IMR-90 (cell line): ENCODE measurements around the gene HSPB6. TPM values are rescaled to one million over a fixed set of nuclear protein-coding genes. Genes with fewer than 3 reads are reported as not detected.

Experiments
- ATAC-seq: fragments of 200-7000 bp; cut with Tn5 transposase; 2 replicates; pipeline ENCODE4 v1.9.1; 2020; ENCODE audit warnings: low read depth, mild to moderate bottlenecking, moderate library complexity
- BruUV-seq: library from RNA; stranded (reverse); fragments of 400-500 nt; replicated peaks from 2 replicates; lab custom pipeline; 2021; lab: Mats Ljungman, UMichigan
- CTCF ChIA-PET: fragments of 300-600 bp; formaldehyde crosslinking; extraction: SDS; loops from one replicate; lab custom pipeline; 2021; ENCODE audit warnings: antibody characterized with exemption; lab: Yijun Ruan, JAX
- POLR2A ChIA-PET: fragments of 300-600 bp; sonication (Branson Sonifier 250); formaldehyde crosslinking; loops from one replicate; lab custom pipeline; 2022; ENCODE audit warnings: antibody characterized with exemption; ENCODE audit not compliant: unreplicated experiment; lab: Charles Lee
- DNase-seq: peaks from one replicate; pipeline ENCODE4 v3.0.0; 2013
- H2AFZ ChIP-seq: replicated peaks from 2 replicates; pipeline ENCODE3; 2013; ENCODE audit warnings: low read length, mild to moderate bottlenecking; ENCODE audit not compliant: poor library complexity
- H2AK5ac ChIP-seq: 2 replicates; pipeline ENCODE4 v1.6.1; 2013; ENCODE audit warnings: low read depth, low read length, inconsistent platforms
- H2AK9ac ChIP-seq: replicated peaks from 2 replicates; pipeline ENCODE3; 2013; ENCODE audit warnings: mild to moderate bottlenecking, low read depth, low read length, moderate library complexity; ENCODE audit not compliant: poor library complexity
- H2BK120ac ChIP-seq: 2 replicates; pipeline ENCODE4 v1.6.1; 2013; ENCODE audit warnings: low read depth, low read length, inconsistent platforms
- H2BK15ac ChIP-seq: 3 replicates; pipeline ENCODE4 v1.6.1; 2013; ENCODE audit warnings: low read depth, low read length, inconsistent platforms
- H2BK20ac ChIP-seq: 2 replicates; pipeline ENCODE4 v1.6.1; 2013; ENCODE audit warnings: low read depth, mild to moderate bottlenecking, inconsistent platforms, low read length, moderate library complexity
- H2BK5ac ChIP-seq: 2 replicates; pipeline ENCODE4 v1.6.1; 2013; ENCODE audit warnings: mild to moderate bottlenecking, low read depth, low read length, inconsistent platforms; ENCODE audit not compliant: poor library complexity, severe bottlenecking
- H3K14ac ChIP-seq: replicated peaks from 2 replicates; pipeline ENCODE4 v1.6.1; 2013; ENCODE audit warnings: low read depth, low read length, inconsistent platforms
- H3K18ac ChIP-seq: 2 replicates; pipeline ENCODE4 v1.6.1; 2013; ENCODE audit warnings: low read depth, low read length, control low read depth
- H3K23ac ChIP-seq: 2 replicates; pipeline ENCODE4 v1.6.1; 2013; ENCODE audit warnings: low read depth, low read length, inconsistent platforms
- H3K27ac ChIP-seq: 2 replicates; pipeline ENCODE4 v1.5.1; 2013; ENCODE audit warnings: mild to moderate bottlenecking, control low read depth, low read length; ENCODE audit not compliant: insufficient read depth
- H3K27me3 ChIP-seq: 2 replicates; pipeline ENCODE4 v1.6.1; 2013; ENCODE audit warnings: low read length; ENCODE audit not compliant: control insufficient read depth, insufficient read depth
- H3K36me3 ChIP-seq: 2 replicates; pipeline ENCODE4 v1.6.1; 2013; ENCODE audit warnings: low read length, mixed read lengths; ENCODE audit not compliant: control insufficient read depth, insufficient read depth
- H3K4ac ChIP-seq: 2 replicates; pipeline ENCODE4 v1.6.1; 2013; ENCODE audit warnings: low read depth, low read length, inconsistent platforms
- H3K4me1 ChIP-seq: 2 replicates; pipeline ENCODE4 v1.6.1; 2013; ENCODE audit warnings: low read length, mixed read lengths; ENCODE audit not compliant: control insufficient read depth, insufficient read depth
- H3K4me2 ChIP-seq: 2 replicates; pipeline ENCODE4 v1.6.1; 2013; ENCODE audit warnings: low read depth, mild to moderate bottlenecking, control low read depth, low read length, moderate library complexity
- H3K4me3 ChIP-seq: 2 replicates; pipeline ENCODE4 v1.5.1; 2013; ENCODE audit warnings: low read depth, mild to moderate bottlenecking, control low read depth, low read length, moderate library complexity; ENCODE audit not compliant: insufficient read depth
- H3K56ac ChIP-seq: 2 replicates; pipeline ENCODE4 v1.6.1; 2013; ENCODE audit warnings: low read length, inconsistent platforms; ENCODE audit not compliant: insufficient read depth; ENCODE audit errors: extremely low read depth
- H3K79me1 ChIP-seq, 2 experiments: 2 replicates each; pipeline ENCODE4 v1.6.1; 2013; ENCODE audit warnings: low read length in 2 of 2, inconsistent platforms in 1 of 2, low read depth in 1 of 2
- H3K9ac ChIP-seq: 2 replicates; pipeline ENCODE4 v1.6.1; 2013; ENCODE audit warnings: low read depth, low read length, control low read depth
- H3K9me1 ChIP-seq: 2 replicates; pipeline ENCODE4 v1.6.1; 2013; ENCODE audit warnings: low read length, inconsistent platforms; ENCODE audit not compliant: insufficient read depth
- H3K9me3 ChIP-seq: 2 replicates; pipeline ENCODE4 v1.6.1; 2013; ENCODE audit warnings: low read length; ENCODE audit not compliant: control insufficient read depth, insufficient read depth
- H4K20me1 ChIP-seq: 2 replicates; pipeline ENCODE4 v1.6.1; 2013; ENCODE audit warnings: low read length, inconsistent platforms; ENCODE audit not compliant: insufficient read depth
- H4K5ac ChIP-seq: 2 replicates; pipeline ENCODE4 v1.6.1; 2013; ENCODE audit warnings: mild to moderate bottlenecking, low read depth, low read length, control low read depth
- H4K8ac ChIP-seq, 2 experiments: 2 replicates each; pipeline ENCODE4 v1.6.1; 2013; ENCODE audit warnings: low read depth in 2 of 2, low read length in 2 of 2, control low read depth in 1 of 2, inconsistent platforms in 1 of 2
- H4K91ac ChIP-seq: 2 replicates; pipeline ENCODE4 v1.6.1; 2013; ENCODE audit warnings: low read depth, low read length, inconsistent platforms; ENCODE audit not compliant: insufficient read depth
- BHLHE40 ChIP-seq: fragments of 150-350 bp; IDR thresholded peaks from 2 replicates; pipeline ENCODE4 v1.6.1; 2016; ENCODE audit warnings: mild to moderate bottlenecking, low read depth, low read length
- CTCF ChIP-seq: conservative IDR thresholded peaks from 2 replicates; pipeline ENCODE4 v1.5.1; 2012; ENCODE audit warnings: mild to moderate bottlenecking, low read depth, low read length, improper control_type of control experiment
- ELK1 ChIP-seq: fragments of 150-350 bp; IDR thresholded peaks from 2 replicates; pipeline ENCODE4 v1.6.1; 2016; ENCODE audit warnings: low read depth, mild to moderate bottlenecking, low read length, moderate library complexity, borderline replicate concordance
- MAFK ChIP-seq: IDR thresholded peaks from 2 replicates; pipeline ENCODE4 v1.6.1; 2012; ENCODE audit warnings: low read depth, low read length, improper control_type of control experiment
- MXI1 ChIP-seq: IDR thresholded peaks from 2 replicates; pipeline ENCODE4 v1.6.1; 2012; ENCODE audit warnings: low read depth, mild to moderate bottlenecking, low read length, moderate library complexity, borderline replicate concordance
- POLR2A ChIP-seq: IDR thresholded peaks from 2 replicates; pipeline ENCODE4 v1.6.1; 2012; ENCODE audit warnings: mild to moderate bottlenecking, low read depth, low read length
- RCOR1 ChIP-seq: IDR thresholded peaks from 2 replicates; pipeline ENCODE4 v1.6.1; 2012; ENCODE audit warnings: mild to moderate bottlenecking, low read length, improper control_type of control experiment; ENCODE audit not compliant: insufficient replicate concordance
- USF2 ChIP-seq: fragments of 150-350 bp; IDR thresholded peaks from 2 replicates; pipeline ENCODE4 v1.6.1; 2017; ENCODE audit warnings: mild to moderate bottlenecking, antibody characterized with exemption, low read length, low read depth
- WGBS, 2 experiments: methylation state at CpG; one replicate each; pipeline versions ENCODE4 v1.1.5 to v1.1.7; 2013; ENCODE audit warnings: missing lambda C conversion rate in 2 of 2; ENCODE audit not compliant: insufficient read length in 1 of 2; ENCODE audit errors: extremely low coverage in 2 of 2; 5-methylcytosine and 5-hydroxymethylcytosine counted together
- dilution Hi-C: fragments of 300-500 bp; cut with HindIII; formaldehyde crosslinking; loops from one replicate; pipeline ENCODE4 v1.14.3; 2018; ENCODE audit warnings: low sequenced_read_pairs; ENCODE audit not compliant: unreplicated experiment
- in situ Hi-C: fragments of 300-500 bp; cut with MboI; formaldehyde crosslinking; loops from 3 replicates; pipeline ENCODE4 v1.14.3; 2019; ENCODE audit warnings: low sequenced_read_pairs, inconsistent platforms, mixed read lengths
- intact Hi-C: fragments of 100-400 bp; cut with micrococcal nuclease; formaldehyde crosslinking; loops from 2 replicates; pipeline ENCODE4 v1.10.0; 2022
- polyA plus RNA-seq, 3 experiments: library from polyadenylated mRNA; depleted of rRNA; stranded (reverse); fragments of >200 nt; gene quantifications; 2 replicates each; pipeline ENCODE4 v1.2.3, GENCODE V29; 2012; ENCODE audit warnings: low replicate concordance in 1 of 3
- total RNA-seq: library from RNA; depleted of rRNA; stranded (reverse); fragments of >200 nt; gene quantifications from 2 replicates; pipeline ENCODE4 v1.2.3, GENCODE V29; 2012

The HSPB6 gene
- total and polyA plus RNA-seq, 2 of the 4 experiments (the other 2 are of a cell fraction): 5.7 to 206 TPM

DNA sequence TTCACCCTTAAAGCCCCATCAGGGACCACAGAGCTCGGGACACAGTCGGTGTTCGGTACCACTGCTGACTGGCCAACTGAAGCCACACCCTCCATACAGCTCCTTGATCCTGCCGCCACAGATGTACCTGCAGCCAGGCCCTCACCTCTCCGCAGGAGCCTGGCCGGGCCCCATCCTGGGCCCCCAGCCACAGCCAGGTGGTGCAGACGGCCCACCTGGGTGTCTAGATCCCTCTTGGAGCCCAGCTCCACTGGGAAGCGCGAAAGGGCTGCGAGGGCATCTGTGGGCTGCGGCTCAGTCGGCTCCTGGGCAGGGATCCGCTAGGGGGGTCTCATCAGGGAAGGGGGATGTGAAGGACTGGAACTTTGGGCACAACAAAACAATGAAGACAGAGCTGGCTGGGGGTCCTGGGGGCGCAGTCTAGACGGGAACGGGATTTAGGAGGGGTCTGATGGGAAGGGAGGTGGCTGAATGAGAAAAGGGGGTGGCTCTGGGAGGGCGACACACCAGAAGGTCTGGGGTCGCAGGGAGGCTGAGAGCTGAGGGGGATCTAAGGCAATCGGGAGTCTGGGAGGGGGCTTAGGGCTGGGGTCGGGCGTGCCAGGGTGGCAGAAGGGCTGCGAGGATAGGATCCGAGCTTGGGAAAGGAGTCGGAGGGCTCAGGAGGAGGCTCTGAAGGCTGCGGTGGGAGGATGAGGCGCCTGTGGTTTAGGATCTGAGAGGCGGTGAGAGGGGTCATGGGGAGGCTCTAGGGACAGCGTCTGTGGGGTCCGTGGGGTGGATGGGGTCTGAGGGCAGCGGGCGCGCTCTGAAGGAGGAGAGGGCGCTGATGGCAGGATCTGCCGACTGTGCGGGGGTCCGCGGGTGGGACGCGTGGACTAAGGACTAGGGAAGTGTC, 40.1 kb upstream of the HSPB6 start:
- ATAC-seq (no peak), DNase-seq (no peak)
- dilution Hi-C loops (no loop called here), intact Hi-C loops (no loop called here), in situ Hi-C loops (no loop called here)
- Histone ChIP-seq H2BK120ac (no peak overlapping the region), H2BK15ac (no peak overlapping the region), H2BK5ac (no peak overlapping the region), H3K18ac (no peak overlapping the region), H2AK9ac (no peak overlapping the region), H3K27ac (no peak overlapping the region), H2AFZ (no peak overlapping the region), H2AK5ac (no peak overlapping the region), H3K14ac (no peak overlapping the region), H3K4me1 (no peaks in the 10 kb centered on the region), H3K9me3 (no peaks in the 10 kb centered on the region), H4K5ac (no peak overlapping the region), H3K4me2 (no peak overlapping the region), H3K56ac (no peak overlapping the region), H3K23ac (no peak overlapping the region), H3K27me3 (peaks cover 30% of the 10 kb centered on the region), H4K20me1 (no peaks in the 10 kb centered on the region), H2BK20ac (no peak overlapping the region), H4K91ac (no peak overlapping the region), H3K4me3 (no peak overlapping the region), H4K8ac (no peak overlapping the region), H3K4ac (no peak overlapping the region), H3K9me1 (no peaks in the 10 kb centered on the region), H3K9ac (no peak overlapping the region), H3K79me1 (no peaks in the 10 kb centered on the region), H3K36me3 (no peaks in the 10 kb centered on the region)
- 15% methylated on average over 30 of the region's 39 CpGs; no CpG with 5 or more reads in 1 of the 2 experiments for WGBS, 2 experiments
- ChIA-PET CTCF (interaction anchor here (1.1 kb wide), 1 partner anchor 8 kb away, joined by 3 read pairs; no protein-coding TSS in a partner anchor), POLR2A (no interaction called here)
- no peak for TF ChIP-seq POLR2A
- no peak for TF ChIP-seq MXI1
- no peak for TF ChIP-seq BHLHE40
- no peak for TF ChIP-seq MAFK
- TF ChIP-seq ELK1: no peak
- TF ChIP-seq USF2: no peak
- no peak for TF ChIP-seq RCOR1
- TF ChIP-seq CTCF: no peak
- no TSS peak for BruUV-seq
